SKM-1 (cell line): ENCODE results near the gene MAT2A.

ENCODE experiments used
- DNase-seq: peaks from one replicate; lab custom pipeline; 2025; ENCODE audit not compliant: unreplicated experiment; lab: John Stamatoyannopoulos, UW

Gene MAT2A

DNA sequence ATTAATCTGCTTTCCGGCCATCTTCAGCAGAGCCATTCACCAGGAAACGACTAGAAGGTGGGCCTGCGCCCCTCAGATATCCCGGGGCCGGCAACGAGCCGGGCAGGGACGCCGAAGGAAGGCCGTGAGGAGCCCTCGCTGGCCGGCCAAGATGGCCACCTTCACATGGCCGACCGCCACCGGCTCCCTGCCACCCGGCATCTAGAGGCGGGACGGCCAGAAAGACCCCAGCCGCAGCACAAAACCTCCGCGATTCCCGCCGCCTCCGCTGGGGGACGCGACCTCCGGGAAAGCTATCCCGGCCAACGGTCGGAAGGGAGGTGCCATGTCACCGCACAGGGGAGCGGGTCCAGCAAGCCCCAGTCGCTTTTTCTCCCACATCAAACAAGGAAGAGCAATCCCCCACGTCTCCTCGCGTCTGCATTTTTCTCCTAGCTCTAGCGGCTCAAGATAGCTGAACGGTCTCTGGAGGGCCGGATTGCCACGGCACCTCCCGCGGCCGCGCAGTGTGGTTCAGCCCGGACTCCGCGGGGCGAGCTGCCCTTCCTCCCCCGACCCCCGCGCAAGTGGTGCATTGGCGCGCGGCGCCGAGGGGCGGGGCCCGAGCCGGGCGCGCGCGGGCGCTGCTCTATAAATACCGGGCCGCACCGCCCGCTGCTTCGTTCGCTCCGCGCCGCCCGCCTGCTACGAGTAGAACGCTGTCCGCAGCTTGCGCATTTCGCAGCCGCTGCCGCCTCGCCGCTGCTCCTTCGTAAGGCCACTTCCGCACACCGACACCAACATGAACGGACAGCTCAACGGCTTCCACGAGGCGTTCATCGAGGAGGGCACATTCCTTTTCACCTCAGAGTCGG, at the start of gene MAT2A:
MAT2A (plus strand) TSS at position 662 of the 854 bp plus-strand sequence; CDS start at position 782, 120 bp downstream.
- peak; percentile 99 for DNase-seq

DNA sequence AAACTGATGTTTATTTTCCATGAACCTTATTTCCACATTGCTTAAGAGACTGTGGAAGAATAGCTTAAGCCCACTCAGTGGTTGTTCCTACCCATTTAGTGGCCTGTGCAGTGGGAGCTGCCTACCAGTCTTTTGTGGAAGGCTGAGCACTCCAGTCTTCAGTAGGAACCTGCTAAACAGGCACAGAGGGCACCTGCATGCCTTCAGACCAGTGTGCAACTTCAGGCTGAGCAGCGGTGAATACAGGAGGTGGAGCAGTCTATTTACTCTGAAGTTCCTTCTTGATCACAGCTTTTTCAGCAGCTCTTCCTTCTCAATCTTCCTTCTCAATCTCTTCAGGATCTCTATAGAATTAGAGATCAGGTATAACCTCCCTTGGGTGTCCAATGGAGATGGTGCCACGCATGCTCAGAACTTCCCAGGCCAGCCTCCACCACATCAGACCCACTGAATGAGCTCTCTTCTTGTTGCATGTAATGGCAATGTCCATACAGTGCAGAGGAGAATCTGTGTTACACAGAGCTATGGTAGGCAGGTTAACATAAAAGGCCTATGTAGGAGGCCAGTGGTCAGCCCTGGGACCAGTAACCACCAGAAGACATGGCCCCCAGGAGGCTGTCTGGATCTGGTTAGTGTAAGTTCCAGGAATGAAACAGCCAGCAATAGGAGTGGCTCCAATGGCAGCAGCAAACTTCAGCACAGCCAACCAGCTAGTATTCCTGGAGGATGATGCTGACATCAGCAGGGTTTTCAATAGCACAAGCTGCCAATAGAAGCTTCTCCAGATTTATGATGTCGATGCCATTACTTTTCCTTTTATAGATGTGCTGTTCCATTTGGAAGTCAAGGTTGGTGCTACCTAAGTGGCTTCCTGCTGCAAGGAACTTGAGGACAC, 47.9 kb upstream of the MAT2A start:
- DNase-seq: no peak

DNA sequence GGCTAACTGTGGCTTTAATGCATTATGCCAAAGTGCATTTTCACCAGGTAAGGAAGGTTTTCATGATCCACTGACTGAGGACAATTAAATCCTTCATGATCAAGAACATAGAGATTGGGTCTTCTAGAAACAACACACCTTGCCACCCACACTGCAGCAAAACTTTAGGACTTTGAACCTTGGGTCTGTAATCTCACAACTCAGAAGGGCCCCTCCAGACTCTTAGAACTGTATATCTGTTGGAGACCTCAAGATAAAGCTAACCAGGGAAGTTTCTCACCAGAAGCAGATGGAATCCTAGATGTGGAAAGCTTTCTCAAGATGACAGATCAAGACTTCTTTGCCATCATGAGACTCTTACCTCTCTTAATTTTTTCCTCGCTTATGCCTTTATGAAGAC, 42.5 kb upstream of the MAT2A start:
- no peak for DNase-seq

DNA sequence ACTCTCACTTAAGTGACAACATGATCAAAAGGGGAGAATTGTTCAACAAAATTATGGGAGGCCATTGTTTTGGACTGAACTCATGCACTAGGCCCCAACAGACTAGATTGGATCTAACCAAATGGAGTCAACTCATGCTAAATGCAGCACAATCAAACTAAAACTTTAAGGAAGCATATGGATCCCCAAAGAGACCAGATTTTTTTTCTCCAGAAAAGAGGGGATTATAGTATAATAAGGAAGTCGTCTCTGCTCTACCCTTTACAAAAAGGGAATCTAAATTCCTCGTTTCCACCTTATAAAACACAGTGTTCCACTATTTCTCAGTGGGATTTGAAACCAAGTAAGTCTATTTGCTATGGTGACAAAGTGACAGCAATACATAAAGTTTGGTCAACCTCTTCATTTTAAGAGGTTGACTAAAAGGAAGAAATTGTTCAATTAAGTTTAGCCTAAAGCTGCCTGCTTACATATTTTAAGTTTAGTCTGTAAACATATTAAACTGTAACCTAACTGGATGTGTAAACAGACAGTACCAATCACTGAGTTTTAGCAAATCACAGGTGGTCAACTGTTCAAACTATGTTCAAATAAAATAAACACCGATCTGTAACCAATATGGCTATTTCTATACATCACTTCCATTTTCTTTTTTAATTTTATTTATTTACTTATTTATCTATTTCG, 40.9 kb upstream of the MAT2A start:
- DNase-seq: no peak

DNA sequence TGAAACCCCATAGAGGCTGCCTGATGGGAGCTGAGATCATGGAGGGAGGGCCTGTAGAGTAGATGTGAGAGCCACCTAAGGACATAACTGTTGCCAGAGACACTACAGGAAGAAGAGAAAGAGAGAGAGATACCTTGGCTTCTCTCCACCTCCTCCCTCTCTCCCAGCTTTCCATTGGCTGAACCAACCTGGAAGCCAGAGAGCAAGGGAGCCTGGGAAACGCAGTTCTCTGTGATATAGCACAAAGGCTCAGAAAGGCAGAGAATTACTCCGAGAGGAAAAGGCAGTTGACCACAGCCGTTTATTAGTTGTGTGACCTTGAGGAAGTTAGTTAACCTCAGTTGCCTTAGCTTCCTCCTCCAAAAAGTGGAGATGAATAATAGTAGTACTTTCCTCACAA, 37.7 kb upstream of the MAT2A start:
- peak; percentile 99 for DNase-seq

DNA sequence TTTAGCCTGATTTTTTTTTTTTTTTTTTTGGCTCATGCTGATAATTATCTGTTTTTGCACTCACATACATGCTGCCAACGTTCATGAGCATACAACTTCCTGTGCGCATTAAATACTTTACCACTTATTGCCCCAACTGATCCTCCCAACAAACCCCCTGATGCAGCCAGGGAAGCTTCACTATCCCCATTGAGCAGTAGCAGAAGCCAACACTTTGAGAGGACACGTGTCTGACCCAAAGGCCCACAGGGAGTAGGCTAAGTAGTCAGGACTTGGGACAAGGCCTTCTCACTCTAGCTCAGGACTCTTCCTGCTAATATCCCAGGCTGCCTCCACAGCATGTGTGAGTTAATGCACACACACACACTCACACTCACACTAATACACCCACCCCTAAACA, 36.2 kb upstream of the MAT2A start:
- no peak for DNase-seq

DNA sequence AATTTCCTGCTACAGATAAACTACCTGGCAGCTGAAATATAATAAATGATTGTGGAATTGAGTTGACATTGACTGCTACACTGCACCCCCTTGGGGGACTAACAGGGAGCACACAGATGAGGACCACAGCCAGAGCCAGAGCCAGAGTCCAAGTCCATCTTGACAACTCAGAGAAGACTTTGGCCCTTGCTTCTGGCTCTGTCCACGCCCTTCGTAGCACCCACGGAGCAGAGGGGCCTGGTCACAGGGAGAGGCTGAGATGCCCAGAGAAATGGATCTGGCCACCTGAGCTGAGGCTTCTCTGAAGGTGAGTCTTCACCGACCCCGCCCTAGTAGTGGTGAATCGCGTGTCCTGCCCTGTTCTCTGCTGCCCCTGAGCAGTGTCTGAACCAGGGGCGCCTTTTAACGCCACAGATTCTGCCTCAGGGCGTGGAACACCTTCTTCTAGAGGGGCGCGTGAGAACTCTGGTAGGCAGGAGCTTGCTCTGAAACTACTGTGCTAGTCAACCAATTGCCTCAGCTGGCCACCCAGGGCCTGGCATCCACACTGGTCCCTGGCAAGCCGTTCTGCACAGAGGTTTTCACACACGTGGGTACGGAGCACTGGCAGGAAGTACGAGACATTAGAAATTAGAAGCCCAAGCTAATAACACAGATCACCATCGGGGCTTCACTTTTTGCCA, 35.7 kb upstream of the MAT2A start:
- DNase-seq: no peak

DNA sequence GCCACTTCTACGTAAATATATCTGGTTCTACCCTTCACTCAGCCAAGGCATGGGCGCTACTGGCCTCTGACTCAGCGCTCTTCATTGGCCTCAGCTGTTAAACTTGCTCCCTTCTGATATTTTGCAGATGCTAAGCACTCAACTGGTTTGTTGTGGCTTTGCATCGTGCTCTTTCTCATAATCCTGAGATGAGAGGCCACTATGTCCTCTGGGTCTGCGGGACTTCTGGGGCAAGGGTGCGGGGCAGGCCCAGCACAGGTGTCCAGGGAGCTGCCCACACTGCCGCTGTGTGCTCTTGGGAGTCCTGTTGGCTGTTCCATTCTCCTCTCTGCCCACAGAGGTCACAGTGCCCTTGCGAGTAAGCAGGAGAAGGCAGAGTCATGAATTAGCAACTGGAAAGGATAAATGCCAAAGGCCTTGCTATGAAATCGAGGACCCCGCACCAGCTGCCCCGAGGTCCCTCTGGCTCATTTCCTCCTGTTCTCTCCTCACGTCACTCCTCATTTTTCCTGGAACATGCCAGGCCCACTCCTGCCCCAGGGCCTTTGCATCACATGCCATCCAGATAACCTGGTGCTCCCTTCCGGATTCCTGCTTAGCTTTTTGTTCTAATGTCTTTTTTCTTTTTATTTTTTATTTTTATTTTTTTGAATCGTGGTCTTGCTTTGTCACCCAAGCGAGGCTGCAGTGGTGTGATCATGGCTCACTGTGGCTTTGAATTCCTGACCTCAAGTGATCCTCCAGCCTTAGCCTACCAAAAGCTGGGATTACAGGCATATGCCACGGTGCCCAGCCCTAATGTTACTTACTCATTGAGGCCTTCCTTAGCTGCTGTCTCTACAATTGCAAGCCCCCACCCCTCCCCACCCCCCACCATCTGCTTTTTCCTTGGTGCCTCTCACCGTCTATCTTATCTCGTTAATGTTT, 34.9 kb upstream of the MAT2A start:
- DNase-seq: no peak

DNA sequence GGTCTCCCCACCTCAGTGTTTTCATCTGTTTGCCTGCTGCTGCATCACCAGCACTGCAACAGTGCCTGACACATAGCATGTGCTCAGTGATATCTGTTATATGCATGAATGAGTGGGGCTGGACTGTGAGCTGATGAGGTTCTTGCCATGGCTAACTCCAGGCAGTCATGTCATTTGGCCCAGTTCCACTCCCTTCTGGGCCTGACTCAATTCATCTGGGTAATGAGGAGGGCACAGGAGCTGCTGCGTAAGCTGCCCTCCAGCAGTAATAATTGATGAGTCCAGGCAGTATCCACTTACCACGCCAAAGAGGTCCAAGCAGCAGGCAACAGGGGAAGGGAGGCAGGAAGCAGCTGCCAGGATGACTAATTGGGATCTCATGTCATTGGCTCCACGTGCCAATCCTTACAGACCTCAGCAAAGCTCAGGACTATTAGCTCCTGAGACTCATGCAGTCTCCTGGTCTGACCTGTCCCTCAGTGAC, 34.1 kb upstream of the MAT2A start:
- no peak for DNase-seq

DNA sequence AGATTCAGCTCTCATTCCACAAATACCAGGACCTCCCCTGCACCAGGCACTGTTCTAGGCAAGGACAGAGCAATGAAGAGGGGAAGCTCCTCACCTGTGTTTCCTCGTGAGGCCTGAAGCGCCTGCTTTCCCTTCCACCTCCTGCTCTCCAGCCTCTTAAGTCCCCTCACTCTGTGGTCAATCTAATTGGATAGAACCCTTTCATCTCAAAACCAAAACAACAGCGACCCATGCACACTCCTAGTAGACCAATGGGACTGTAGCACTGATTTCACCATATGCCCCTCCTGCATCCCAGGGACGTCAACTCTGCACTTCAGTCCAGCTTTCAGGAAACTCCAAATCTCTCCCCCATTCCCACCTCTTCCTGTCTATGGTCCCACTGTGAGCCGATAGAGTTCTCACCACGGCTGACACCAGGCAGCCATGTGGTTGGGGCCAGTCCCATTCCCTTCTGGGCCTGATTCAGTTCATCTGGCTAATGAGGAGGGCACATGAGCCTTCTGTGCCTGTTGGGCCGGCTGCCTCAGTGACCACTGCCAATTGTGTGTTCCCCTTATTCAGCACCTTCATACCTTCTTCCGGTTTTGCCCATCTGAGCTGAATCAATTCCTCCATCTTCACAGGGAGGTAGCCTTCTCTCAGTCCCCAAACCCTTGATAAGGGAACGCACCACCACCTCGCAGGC, 33.3 kb upstream of the MAT2A start:
- no peak for DNase-seq

DNA sequence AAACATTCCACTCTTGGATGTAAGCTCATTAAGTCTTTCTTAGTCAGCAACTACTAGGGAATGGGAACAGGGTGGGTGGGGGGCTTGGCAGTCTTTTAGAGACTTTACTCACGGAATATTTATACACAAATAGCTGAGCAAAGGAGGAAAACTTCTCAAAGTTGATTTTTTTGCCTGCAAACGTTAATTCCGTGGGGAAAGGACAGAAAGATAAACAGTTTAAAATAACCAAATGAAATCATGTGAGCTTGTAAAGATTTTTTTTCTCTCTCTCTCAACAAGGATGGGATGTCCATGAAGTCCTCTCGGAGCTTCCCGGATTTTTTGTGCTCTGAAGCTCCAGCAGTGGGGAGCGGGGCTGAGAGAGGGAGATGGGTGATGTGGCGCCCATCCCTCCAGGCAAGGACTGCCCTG, 32.2 kb upstream of the MAT2A start:
- DNase-seq: no peak

DNA sequence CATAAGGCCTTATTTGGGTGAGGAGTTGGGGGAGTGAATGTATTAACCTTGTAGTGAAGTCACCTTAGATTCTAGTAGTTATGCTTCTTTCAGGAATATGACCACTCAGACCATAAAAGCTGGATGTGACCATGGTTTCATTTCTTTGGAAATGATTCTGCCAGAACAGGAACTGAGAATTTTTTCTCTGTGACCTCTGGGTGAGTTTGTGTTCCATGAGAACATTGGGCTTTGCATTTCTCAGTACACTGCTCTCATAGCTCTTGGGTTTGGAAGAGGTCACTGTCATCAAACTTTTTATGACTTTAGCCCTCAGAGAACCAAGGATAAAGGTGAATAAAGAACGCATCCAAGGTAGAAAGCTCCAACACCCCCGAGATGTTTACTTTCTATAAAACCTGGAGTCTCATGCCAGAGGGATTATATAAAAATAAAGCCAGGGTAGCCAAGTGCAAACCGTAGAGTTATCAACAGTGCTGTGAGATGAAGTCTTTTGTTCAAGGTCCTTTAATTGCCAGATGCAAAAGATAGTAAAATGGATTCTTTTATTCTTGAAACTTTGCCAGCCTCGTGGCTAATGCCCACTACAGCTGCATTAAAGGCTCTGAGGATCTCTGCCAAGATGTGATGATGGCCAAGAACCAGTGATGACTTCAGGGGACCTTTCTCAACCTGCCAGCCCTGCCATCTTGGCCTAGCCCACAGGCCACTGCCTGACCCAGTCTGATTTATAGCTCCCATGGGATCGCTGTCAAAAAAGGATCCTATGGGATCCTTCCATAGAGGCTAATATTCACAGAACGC, 27.8 kb upstream of the MAT2A start:
- DNase-seq: no peak

DNA sequence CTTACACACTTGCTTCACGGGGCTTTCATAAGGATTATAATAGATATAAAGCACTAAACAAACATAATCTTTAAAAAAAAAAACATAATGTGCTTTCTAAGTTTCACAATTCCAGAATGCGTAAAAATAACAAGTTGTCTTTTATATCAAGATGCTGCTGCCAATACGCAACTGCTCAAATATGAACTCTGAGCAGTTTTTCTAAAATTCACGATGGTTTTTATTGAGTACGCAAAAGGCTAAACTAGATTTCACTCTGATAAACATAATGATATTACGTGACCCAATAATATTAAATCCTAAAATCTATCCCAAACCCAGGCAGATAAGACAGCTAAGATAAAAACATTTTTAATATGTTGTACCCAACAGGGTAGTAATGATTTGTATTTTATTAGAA, 24.6 kb upstream of the MAT2A start:
- no peak for DNase-seq

DNA sequence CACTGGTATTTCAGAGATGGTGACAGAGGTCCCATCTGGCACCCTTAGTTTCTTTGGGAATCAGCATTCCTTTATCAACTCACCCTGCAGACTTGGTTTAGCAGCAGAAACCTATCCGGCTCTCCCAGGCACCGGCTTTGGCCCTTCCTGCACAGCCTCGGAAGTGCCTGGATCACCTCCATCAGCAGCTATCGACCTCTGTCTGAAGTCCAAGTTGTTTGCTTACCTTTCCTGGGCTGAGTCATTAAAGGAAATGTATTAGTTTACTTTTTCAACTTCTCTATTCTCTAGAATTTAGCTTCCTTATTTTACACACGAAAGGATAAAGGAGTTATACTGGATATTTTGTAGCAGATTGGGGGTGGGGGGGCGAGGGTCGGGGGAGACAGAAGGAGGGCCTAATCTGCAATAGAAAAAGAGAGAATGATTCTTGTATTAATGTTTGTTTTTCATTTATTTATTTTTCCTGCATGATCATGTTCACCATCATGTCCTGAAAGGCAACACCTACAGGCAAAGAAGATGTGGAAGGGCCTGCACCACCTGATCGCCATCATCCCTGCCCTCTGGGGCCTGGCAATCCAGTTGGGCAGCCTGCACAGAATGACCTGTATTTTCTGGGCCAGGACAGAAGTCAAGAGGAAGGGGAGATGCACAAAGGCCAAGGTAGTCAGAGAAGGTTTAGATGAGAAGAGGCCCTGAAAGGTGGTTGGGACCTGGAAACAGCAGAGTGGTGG, 22.1 kb upstream of the MAT2A start:
- peak; percentile 46 for DNase-seq

DNA sequence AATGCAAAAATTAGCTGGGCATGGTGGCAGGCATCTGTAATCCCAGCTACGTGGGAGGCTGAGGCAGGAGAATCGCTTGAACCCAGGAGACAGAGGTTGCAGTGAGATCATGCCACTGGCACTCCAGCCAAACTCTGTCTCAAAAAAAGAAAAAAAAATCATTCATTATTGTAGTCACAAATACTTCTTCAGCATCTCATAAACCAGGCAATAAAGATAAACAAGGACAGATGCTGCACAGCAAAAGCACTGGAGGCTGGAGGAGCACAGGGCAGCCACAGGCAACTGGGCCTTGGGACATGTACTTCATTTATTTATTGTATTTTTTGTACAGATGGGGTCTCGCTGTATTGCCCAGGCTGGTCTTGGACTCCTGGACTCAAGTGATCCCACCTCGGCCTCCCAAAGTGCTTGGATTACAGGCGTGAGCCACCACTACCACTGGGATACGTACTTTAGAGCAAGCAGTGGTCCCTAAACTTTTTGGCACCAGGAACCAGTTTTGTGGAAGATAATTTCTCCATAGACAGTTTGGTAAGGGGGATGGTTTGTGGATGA, 16.8 kb upstream of the MAT2A start:
- no peak for DNase-seq

DNA sequence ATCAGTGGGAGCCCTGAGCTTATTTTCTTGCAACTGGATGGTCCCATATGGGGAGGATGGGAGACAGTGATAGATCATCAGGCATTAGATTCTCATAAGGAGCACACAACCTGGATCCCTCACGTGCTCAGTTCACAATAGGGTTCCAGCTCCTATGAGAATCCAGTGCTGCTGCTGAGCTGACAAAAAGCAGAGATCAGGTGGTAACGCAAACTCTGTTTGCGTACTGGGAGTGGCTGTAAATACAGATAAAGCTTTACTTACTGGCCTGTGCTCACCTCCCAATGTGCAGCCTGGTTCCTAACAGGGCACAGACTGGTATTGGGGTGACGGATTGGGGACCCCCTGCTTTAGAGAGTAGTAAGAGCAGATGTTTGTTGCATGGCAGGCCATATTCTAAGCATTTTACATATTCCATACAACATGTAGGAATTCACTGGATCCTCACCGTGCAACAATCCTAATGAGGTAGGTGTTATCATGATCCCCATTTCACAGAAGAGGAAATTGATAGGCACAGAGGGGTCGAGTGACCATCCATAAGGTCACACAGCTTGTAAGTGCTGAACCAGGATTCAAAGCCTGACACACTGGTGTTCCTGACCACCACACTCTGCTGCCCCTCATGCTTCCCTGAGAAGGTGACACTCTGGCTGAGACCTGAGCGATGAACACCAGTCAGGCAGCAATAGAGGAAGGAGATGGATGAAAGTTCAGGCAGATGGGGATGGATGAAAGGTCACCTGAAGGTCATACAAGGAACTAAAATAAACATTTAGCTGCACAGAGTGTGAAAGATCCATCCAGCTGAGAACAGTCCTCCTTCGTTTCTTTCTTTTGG, 15.7 kb upstream of the MAT2A start:
- no peak for DNase-seq
